ENCODE data around the gene MT1G.
"Not testable (repeated sequence)": the region's sequence is repeated elsewhere in the genome, so short reads cannot be mapped to it uniquely, and the experiment has no call there.

Gene MT1G

GRCh38 chr16:56684926-56685590, 17.2 kb upstream of the MT1G start:
- DNase-seq (ENCODE audit: low read depth in 3 of 3, low spot score in 1 of 3): no peak

- DNase-seq (ENCODE audit: low read depth in 3 of 3, low spot score in 1 of 3): no peak
Measured at GRCh38 chr16:56684256-56684925, 16.5 kb upstream of the MT1G start.

DNA sequence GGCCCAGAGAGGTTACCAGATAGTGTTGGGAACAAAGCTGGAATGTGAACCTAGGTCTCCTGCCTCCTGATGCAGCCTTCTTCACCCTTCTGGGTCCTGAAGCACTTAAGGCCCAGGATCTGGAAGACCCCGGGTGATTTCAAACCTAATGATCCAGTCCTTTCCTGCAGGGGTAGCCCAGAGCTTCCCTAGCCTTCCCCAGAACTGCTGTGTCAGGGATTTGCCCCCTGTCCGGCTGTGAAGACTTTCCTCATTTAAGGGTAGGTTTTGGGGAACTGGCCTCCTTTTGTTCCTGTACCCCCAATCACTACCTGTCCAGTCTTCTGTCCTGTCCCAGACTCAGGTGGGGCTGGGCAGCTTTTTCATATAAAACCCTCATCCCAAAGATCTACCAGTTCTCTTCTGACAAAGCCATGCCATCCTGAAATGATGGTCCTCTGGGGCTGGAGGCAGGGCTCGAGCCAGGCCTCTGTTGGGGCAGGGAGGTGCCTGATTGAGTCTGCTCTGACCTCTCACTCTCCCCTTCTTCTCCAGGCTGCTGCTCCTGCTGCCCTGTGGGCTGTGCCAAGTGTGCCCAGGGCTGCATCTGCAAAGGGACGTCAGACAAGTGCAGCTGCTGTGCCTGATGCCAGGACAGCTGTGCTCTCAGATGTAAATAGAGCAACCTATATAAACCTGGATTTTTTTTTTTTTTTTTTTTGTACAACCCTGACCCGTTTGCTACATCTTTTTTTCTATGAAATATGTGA, 15.7 kb upstream of the MT1G start:
- no peak for DNase-seq (ENCODE audit: low read depth in 3 of 3, low spot score in 1 of 3)

- DNase-seq (ENCODE audit: low read depth in 3 of 3, low spot score in 1 of 3): no peak
Measured at GRCh38 chr16:56682703-56683397, 15.0 kb upstream of the MT1G start.

DNA sequence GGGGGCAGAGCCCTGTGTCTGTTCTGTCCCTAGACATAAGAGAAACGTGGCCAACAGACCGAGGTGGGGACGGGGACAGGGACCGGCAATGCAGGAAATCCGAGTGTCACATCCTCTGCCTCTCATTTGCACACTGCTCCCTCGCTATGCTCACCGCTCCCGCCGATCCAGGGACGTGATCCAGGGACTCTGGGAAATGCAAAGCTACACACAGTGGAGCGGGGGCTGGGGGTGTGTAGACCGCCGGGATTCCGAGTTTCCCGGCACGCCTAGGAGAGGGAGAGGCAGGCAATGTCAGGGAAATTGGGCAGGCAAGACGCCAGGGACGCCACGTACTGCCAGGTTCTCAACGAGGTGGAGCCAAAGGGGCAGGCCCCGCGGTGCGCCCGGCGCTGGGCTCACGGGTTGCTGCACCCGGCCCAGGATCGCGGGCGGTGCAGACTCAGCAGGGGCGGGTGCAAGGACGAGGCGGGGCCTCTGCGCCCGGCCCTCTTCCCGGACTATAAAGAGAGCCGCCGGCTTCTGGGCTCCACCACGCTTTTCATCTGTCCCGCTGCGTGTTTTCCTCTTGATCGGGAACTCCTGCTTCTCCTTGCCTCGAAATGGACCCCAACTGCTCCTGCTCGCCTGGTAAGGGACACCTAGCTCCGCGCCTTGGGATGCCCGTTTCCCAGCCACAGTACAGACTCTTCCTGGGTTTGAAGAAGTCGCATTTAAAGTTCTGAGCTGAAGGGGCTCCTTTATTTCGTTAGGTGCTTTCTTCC, 14.3 kb upstream of the MT1G start, which contains the start of gene MT1X:
MT1X (plus strand) TSS at position 532 of the 764 bp plus-strand sequence; CDS start at position 603, 71 bp downstream.
- DNase-seq (ENCODE audit: low read depth in 3 of 3, low spot score in 1 of 3): peak; percentile 57 to 87 (median 78)

DNA sequence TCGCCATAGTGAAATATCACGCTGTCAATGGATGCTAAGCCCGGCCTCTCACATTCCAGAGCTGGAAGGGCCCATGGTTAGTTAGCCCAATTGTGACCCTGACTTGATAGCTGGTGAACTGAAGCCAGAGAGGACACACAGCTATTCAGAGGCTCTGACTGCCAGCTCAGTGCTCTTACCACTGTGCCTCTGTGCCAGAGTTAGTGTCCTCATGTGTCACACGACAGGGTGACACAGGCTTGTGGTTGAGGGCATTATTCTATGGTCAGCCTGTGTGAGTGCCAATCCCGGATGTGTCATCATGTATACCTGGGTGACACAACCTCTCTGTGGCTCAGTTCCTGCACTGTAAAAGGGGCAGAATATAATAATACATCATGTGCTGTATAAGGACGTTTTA, 12.0 kb upstream of the MT1G start:
- no peak for DNase-seq (ENCODE audit: low read depth in 3 of 3, low spot score in 1 of 3)

DNA sequence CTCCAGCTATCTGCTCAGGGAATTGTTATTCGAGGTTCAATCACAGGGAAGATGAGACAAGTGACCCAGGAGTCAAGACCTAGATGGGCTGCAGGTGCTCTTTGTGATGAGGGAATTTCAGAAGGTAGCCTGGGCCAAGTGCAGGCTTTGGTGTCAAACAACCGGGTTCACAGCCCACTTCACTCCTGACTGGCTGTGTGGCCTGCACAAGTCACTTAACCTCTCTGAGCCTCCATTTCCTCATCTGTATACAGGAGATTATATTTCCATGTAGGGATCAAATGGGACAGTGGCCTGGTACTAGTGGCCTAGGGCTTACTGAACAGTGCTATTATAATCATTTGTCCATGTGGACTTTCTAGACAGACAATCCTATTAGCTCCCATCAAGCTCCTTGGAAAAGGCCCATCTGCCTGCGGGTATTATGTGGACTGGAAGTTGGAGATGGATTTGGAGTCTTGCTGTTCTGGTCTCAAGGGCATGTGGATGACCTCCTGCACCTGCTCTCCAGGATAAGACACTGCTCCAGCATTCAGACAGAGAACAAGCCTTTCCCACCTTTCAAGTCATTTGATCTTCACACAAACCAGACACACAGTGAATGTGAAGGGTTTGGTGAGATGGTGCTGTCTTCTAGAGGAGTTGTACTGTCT, 11.3 kb upstream of the MT1G start:
- DNase-seq (ENCODE audit: low read depth in 3 of 3, low spot score in 1 of 3): no peak

GRCh38 chr16:56677474-56677873, 9.6 kb upstream of the MT1G start:
- DNase-seq (ENCODE audit: low read depth in 3 of 3, low spot score in 1 of 3): no peak

GRCh38 chr16:56675685-56676210, 7.9 kb upstream of the MT1G start:
- DNase-seq (ENCODE audit: low read depth in 3 of 3, low spot score in 1 of 3): peak in 1 of 3 donors; percentile 50

GRCh38 chr16:56674570-56674969, 6.7 kb upstream of the MT1G start:
- not testable (repeated sequence) for DNase-seq (ENCODE audit: low read depth in 3 of 3, low spot score in 1 of 3)

DNA sequence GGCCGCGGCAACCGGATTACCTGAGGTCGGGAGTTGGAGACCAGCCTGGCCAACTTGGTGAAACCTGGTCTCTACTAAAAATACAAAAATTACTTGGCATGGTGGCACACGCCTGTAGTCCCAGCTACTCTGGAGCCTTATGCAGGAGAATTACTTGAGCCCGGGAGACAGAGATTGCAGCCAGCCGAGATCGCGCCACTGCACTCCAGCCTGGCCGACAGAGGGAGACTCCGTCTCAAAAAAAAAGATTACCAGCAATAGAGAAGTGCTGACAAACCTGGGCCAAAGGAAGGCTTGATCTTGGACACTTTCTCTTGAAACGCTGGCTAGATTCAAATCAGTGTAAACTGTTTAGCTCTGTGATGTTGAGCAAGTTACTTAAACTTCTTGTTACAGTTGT, 6.1 kb upstream of the MT1G start:
- DNase-seq (ENCODE audit: low read depth in 3 of 3, low spot score in 1 of 3): no peak

DNA sequence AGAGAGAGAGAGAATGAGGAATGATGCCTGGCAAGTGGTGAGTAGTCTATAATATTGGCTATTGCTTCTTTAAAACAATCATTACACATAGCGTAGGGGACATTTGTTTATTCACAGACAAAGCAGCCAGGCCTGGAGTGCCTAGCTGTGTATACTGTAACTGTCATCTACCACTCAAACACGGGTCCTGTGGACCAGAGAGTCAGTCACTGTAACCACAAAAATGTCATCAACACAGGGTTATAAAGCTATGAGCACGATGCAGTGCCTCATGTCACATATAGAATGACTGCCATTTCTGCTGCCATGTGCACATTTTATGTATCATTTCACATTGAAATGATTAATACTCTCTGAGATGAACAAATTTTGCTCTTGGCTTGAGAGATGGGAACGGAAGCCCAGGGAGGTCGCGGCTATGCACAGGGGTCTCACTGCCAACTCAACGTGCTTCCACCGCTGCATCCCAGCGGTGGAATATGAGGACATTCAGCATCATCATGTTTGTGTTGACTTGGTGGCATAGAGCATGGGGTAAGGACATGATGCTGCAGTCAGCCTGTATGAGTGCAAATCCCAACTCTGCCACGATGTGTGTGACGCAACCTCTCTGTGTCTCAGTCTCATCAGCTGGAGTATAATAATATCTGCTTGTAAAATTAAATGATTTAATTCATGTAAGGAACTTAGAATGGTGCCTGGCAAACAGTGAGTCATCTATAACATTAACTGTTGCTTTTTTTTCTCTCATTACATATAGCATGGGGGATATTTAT, 5.1 kb upstream of the MT1G start:
- DNase-seq (ENCODE audit: low read depth in 3 of 3, low spot score in 1 of 3): no peak

DNA sequence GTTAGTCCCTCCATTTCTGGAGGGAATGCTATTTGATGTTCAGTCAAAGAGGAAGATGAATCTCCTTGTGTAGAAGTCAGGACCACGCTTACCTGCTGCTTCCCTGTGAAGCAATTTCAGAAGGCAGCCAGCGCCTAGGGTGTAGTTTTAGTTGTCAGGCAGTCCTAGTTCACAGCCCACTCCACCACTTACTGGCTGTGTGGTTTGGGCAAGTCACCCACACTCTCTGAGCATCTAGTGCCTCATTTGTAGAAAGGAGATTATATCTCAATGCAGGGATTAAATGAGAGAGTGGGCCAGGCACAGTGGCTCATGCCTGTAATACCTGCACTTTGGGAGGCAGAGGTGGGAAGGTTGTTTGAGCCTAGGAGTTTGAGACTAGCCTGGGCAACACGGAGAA, 4.3 kb upstream of the MT1G start:
- not testable (repeated sequence) for DNase-seq (ENCODE audit: low read depth in 3 of 3, low spot score in 1 of 3)

DNA sequence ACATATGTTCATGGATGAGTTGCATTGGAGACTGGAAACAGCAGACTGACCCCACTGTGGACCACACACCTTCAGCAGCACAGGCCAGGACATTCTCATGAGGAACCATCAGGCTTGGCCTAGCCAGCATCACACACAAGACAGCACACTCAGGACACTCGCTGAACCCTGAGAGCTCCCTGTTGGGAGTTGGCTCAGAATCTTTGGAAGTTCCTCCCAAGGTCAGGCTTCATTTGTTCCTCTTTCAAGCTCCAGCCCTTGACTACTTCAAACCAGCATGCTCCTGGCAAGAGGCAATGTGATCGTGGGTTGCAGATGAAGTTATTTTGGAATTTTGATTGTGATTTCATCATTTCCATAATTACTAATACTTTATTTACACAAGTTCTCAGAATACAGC, 3.8 kb upstream of the MT1G start:
- DNase-seq (ENCODE audit: low read depth in 3 of 3, low spot score in 1 of 3): not testable (repeated sequence)

DNA sequence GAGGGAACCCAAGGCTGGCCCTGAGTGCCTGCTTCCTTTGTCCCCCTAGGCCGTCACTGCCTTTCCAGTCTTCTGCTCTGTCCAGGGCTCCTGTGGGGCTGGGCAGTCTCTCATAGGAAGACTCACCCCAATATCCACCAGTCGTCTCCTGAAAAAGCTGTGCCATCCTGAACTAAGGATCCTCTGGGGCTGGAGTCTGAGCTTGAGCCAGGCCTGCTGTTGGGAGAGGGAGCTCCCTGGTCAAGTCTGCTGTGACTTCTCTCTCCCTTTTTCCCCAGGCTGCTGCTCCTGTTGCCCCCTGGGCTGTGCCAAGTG, 2.7 kb upstream of the MT1G start:
- DNase-seq (ENCODE audit: low read depth in 3 of 3, low spot score in 1 of 3): no peak

GRCh38 chr16:56669840-56670619, 2.2 kb upstream of the MT1G start:
- no peak for DNase-seq (ENCODE audit: low read depth in 3 of 3, low spot score in 1 of 3)

GRCh38 chr16:56669005-56669839, 1.4 kb upstream of the MT1G start, which contains the start of gene MT1H:
MT1H (plus strand) TSS chr16:56669814; CDS start chr16:56669885, 71 bp downstream.
- no peak for DNase-seq (ENCODE audit: low read depth in 3 of 3, low spot score in 1 of 3)

Data from stimulated activated CD4-positive, alpha-beta T cell treated with anti-CD3 and anti-CD28 coated beads, TNF-alpha, amount 100 ng/mL, for 1 hour (primary cell).